ENCODE results near the gene SBF2.

The SBF2 gene

GRCh38 chr11:9953994-9954626, 339.9 kb downstream of the SBF2 start:
- Histone ChIP-seq H3K27me3 (ENCODE audit: control insufficient read depth in 1 of 2, insufficient read depth in 1 of 2, low read length in 2 of 2) (no peaks in the 10 kb centered on the region), H2AK5ac (ENCODE audit: low read length, severe bottlenecking) (no peak overlapping the region), H3K23ac (ENCODE audit: low read length in 2 of 2) (no peak overlapping the region), H3K27ac (ENCODE audit: low read length, poor library complexity, severe bottlenecking) (no peak overlapping the region), H3K4me3 (ENCODE audit: insufficient read depth in 1 of 2, low read depth in 1 of 2, low read length in 2 of 2) (no peak overlapping the region), H2AFZ (ENCODE audit: low read depth, low read length) (no peak overlapping the region), H3K18ac (ENCODE audit: low read depth in 1 of 2, low read length in 2 of 2) (no peak overlapping the region), H2BK120ac (ENCODE audit: low read depth, low read length) (no peak overlapping the region), H3K9ac (ENCODE audit: low read length) (peak overlapping the region; percentile 61), H2BK12ac (ENCODE audit: low read length in 2 of 2) (no peak overlapping the region), H3K9me3 (ENCODE audit: control insufficient read depth, low read length) (no peaks in the 10 kb centered on the region), H4K91ac (ENCODE audit: low read length) (no peak overlapping the region), H3K36me3 (ENCODE audit: control insufficient read depth in 1 of 2, insufficient read depth in 2 of 2, low read depth in 1 of 2, low read length in 2 of 2) (peaks cover 7 to 24% of the 10 kb centered on the region in 2 experiments), H2BK15ac (ENCODE audit: low read depth, poor library complexity, severe bottlenecking) (no peak overlapping the region), H4K8ac (ENCODE audit: low read length) (no peak overlapping the region), H3K4me1 (ENCODE audit: control insufficient read depth, insufficient read depth, low read depth, low read length) (no peaks in the 10 kb centered on the region), H2BK5ac (ENCODE audit: low read depth, low read length, poor library complexity, severe bottlenecking) (no peak overlapping the region), H3K4me2 (ENCODE audit: low read length, poor library complexity, severe bottlenecking) (no peak overlapping the region), H3K4ac (ENCODE audit: low read depth in 1 of 2, low read length in 2 of 2) (no peak overlapping the region), H3K79me1 (replicated peaks; ENCODE audit: low read length, poor library complexity, severe bottlenecking) (peaks cover 3% of the 10 kb centered on the region), H3K14ac (ENCODE audit: low read length in 2 of 2) (no peak overlapping the region)
- WGBS: 30% methylated on average over 2 of the region's 3 CpGs
- peak; percentile 46 for DNase-seq

- Histone ChIP-seq H3K36me3 (ENCODE audit: control insufficient read depth in 1 of 2, insufficient read depth in 2 of 2, low read depth in 1 of 2, low read length in 2 of 2) (peaks cover 0 to 17% of the 10 kb centered on the region in 2 experiments), H3K9me3 (ENCODE audit: control insufficient read depth, low read length) (no peaks in the 10 kb centered on the region), H2BK5ac (ENCODE audit: low read depth, low read length, poor library complexity, severe bottlenecking) (no peak overlapping the region), H2AK5ac (ENCODE audit: low read length, severe bottlenecking) (no peak overlapping the region), H2BK120ac (ENCODE audit: low read depth, low read length) (no peak overlapping the region), H2AFZ (ENCODE audit: low read depth, low read length) (no peak overlapping the region), H4K8ac (ENCODE audit: low read length) (no peak overlapping the region), H3K27ac (ENCODE audit: low read length, poor library complexity, severe bottlenecking) (no peak overlapping the region), H2BK12ac (ENCODE audit: low read length in 2 of 2) (no peak overlapping the region), H3K4me2 (ENCODE audit: low read length, poor library complexity, severe bottlenecking) (no peak overlapping the region), H3K14ac (ENCODE audit: low read length in 2 of 2) (no peak overlapping the region), H3K18ac (ENCODE audit: low read depth in 1 of 2, low read length in 2 of 2) (no peak overlapping the region), H3K9ac (ENCODE audit: low read length) (no peak overlapping the region), H3K79me1 (replicated peaks; ENCODE audit: low read length, poor library complexity, severe bottlenecking) (peaks cover 3% of the 10 kb centered on the region), H3K4me1 (ENCODE audit: control insufficient read depth, insufficient read depth, low read depth, low read length) (no peaks in the 10 kb centered on the region), H3K4ac (ENCODE audit: low read depth in 1 of 2, low read length in 2 of 2) (peak overlapping the region in 1 of 2 experiments; percentile 51), H3K23ac (ENCODE audit: low read length in 2 of 2) (no peak overlapping the region), H3K4me3 (ENCODE audit: insufficient read depth in 1 of 2, low read depth in 1 of 2, low read length in 2 of 2) (no peak overlapping the region), H2BK15ac (ENCODE audit: low read depth, poor library complexity, severe bottlenecking) (no peak overlapping the region), H4K91ac (ENCODE audit: low read length) (no peak overlapping the region), H3K27me3 (ENCODE audit: control insufficient read depth in 1 of 2, insufficient read depth in 1 of 2, low read length in 2 of 2) (no peaks in the 10 kb centered on the region)
- 100% methylated on average over 3 of the region's 3 CpGs for WGBS
- DNase-seq: no peak
Measured at GRCh38 chr11:9952511-9953196, 341.4 kb downstream of the SBF2 start.

DNA sequence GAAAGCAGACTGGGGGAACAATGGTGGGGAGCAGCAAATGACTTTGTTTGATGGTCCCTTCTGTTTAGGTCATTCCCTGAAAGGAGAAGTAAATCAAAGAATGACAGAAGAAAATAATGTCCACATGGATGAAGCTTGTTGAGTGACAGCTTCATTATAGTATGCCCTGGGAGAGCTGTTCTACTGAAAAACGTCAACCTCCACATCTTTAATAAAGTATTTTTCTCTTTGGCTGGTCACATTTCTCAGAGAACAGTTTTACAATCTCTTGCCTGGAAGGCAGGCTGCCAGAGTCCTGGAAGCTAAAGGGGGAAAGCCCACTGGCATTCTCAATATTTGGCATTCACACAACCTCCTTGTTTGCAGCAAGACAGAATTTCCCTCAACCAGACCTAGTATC, 342.2 kb downstream of the SBF2 start:
- DNase-seq: no peak
- Histone ChIP-seq H2BK120ac (ENCODE audit: low read depth, low read length) (no peak overlapping the region), H3K18ac (ENCODE audit: low read depth in 1 of 2, low read length in 2 of 2) (no peak overlapping the region), H3K27ac (ENCODE audit: low read length, poor library complexity, severe bottlenecking) (no peak overlapping the region), H2AFZ (ENCODE audit: low read depth, low read length) (no peak overlapping the region), H3K4me1 (ENCODE audit: control insufficient read depth, insufficient read depth, low read depth, low read length) (no peaks in the 10 kb centered on the region), H2BK15ac (ENCODE audit: low read depth, poor library complexity, severe bottlenecking) (no peak overlapping the region), H4K8ac (ENCODE audit: low read length) (no peak overlapping the region), H4K91ac (ENCODE audit: low read length) (no peak overlapping the region), H3K36me3 (ENCODE audit: control insufficient read depth in 1 of 2, insufficient read depth in 2 of 2, low read depth in 1 of 2, low read length in 2 of 2) (peaks cover 0 to 21% of the 10 kb centered on the region in 2 experiments), H3K9ac (ENCODE audit: low read length) (peak overlapping the region; percentile 13), H3K9me3 (ENCODE audit: control insufficient read depth, low read length) (no peaks in the 10 kb centered on the region), H3K27me3 (ENCODE audit: control insufficient read depth in 1 of 2, insufficient read depth in 1 of 2, low read length in 2 of 2) (no peaks in the 10 kb centered on the region), H3K4me3 (ENCODE audit: insufficient read depth in 1 of 2, low read depth in 1 of 2, low read length in 2 of 2) (no peak overlapping the region), H3K23ac (ENCODE audit: low read length in 2 of 2) (no peak overlapping the region), H2AK5ac (ENCODE audit: low read length, severe bottlenecking) (no peak overlapping the region), H2BK5ac (ENCODE audit: low read depth, low read length, poor library complexity, severe bottlenecking) (no peak overlapping the region), H3K14ac (ENCODE audit: low read length in 2 of 2) (no peak overlapping the region), H3K4ac (ENCODE audit: low read depth in 1 of 2, low read length in 2 of 2) (no peak overlapping the region), H3K4me2 (ENCODE audit: low read length, poor library complexity, severe bottlenecking) (no peak overlapping the region), H3K79me1 (replicated peaks; ENCODE audit: low read length, poor library complexity, severe bottlenecking) (peaks cover 3% of the 10 kb centered on the region), H2BK12ac (ENCODE audit: low read length in 2 of 2) (no peak overlapping the region)
- WGBS: 81% methylated on average over 1 of the region's 1 CpG

DNA sequence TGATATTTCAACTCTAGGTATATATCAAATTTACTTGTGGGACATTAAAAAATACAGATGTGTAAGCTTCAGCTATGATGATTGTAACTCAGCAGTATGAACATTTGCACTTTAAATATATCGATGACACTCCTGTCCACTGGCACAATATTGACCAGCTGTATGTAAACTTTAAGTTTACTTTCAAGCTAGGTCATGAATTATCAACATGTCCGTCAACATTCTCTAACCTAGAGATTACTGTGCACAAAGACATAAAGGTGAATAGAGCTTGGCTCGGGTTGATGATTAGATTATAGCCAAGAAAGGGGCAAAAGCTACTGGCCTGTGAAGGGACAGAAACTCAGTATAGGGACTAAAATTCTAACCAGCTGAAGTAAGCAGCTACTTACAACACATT, 343.6 kb downstream of the SBF2 start:
- no peak overlapping the region for H3K18ac ChIP-seq (ENCODE audit: low read depth in 1 of 2, low read length in 2 of 2)
- H2BK120ac ChIP-seq (ENCODE audit: low read depth, low read length): no peak overlapping the region
- H3K79me1 ChIP-seq (replicated peaks; ENCODE audit: low read length, poor library complexity, severe bottlenecking): peaks cover 3% of the 10 kb centered on the region
- no peak overlapping the region for H2AK5ac ChIP-seq (ENCODE audit: low read length, severe bottlenecking)
- no peak overlapping the region for H2BK12ac ChIP-seq (ENCODE audit: low read length in 2 of 2)
- H3K4me3 ChIP-seq (ENCODE audit: insufficient read depth in 1 of 2, low read depth in 1 of 2, low read length in 2 of 2): no peak overlapping the region
- H3K36me3 ChIP-seq (ENCODE audit: control insufficient read depth in 1 of 2, insufficient read depth in 2 of 2, low read depth in 1 of 2, low read length in 2 of 2): peaks cover 0 to 15% of the 10 kb centered on the region in 2 experiments
- H3K9ac ChIP-seq (ENCODE audit: low read length): no peak overlapping the region
- H3K4me1 ChIP-seq (ENCODE audit: control insufficient read depth, insufficient read depth, low read depth, low read length): no peaks in the 10 kb centered on the region
- H3K23ac ChIP-seq (ENCODE audit: low read length in 2 of 2): no peak overlapping the region
- no peak overlapping the region for H3K4me2 ChIP-seq (ENCODE audit: low read length, poor library complexity, severe bottlenecking)
- no peak overlapping the region for H3K27ac ChIP-seq (ENCODE audit: low read length, poor library complexity, severe bottlenecking)
- H3K27me3 ChIP-seq (ENCODE audit: control insufficient read depth in 1 of 2, insufficient read depth in 1 of 2, low read length in 2 of 2): no peaks in the 10 kb centered on the region
- H3K4ac ChIP-seq (ENCODE audit: low read depth in 1 of 2, low read length in 2 of 2): no peak overlapping the region
- H3K9me3 ChIP-seq (ENCODE audit: control insufficient read depth, low read length): peaks cover 6% of the 10 kb centered on the region
- 100% methylated on average over 2 of the region's 3 CpGs for WGBS
- no peak overlapping the region for H4K91ac ChIP-seq (ENCODE audit: low read length)
- H2BK5ac ChIP-seq (ENCODE audit: low read depth, low read length, poor library complexity, severe bottlenecking): no peak overlapping the region
- no peak overlapping the region for H2BK15ac ChIP-seq (ENCODE audit: low read depth, poor library complexity, severe bottlenecking)
- H3K14ac ChIP-seq (ENCODE audit: low read length in 2 of 2): no peak overlapping the region
- no peak for DNase-seq
- no peak overlapping the region for H2AFZ ChIP-seq (ENCODE audit: low read depth, low read length)
- H4K8ac ChIP-seq (ENCODE audit: low read length): no peak overlapping the region

All from mesenchymal stem cell (in vitro differentiated cells and primary cell).